ENCODE results near the gene TMEM72.

GRCh38 chr10:44960088-44960460 lies 48.9 kb downstream of the TMEM72 start:
- TF ChIP-seq, protein P1, sequence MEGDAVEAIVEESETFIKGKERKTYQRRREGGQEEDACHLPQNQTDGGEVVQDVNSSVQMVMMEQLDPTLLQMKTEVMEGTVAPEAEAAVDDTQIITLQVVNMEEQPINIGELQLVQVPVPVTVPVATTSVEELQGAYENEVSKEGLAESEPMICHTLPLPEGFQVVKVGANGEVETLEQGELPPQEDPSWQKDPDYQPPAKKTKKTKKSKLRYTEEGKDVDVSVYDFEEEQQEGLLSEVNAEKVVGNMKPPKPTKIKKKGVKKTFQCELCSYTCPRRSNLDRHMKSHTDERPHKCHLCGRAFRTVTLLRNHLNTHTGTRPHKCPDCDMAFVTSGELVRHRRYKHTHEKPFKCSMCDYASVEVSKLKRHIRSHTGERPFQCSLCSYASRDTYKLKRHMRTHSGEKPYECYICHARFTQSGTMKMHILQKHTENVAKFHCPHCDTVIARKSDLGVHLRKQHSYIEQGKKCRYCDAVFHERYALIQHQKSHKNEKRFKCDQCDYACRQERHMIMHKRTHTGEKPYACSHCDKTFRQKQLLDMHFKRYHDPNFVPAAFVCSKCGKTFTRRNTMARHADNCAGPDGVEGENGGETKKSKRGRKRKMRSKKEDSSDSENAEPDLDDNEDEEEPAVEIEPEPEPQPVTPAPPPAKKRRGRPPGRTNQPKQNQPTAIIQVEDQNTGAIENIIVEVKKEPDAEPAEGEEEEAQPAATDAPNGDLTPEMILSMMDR (IDR thresholded peaks at IDR 0.05; ENCODE audit: poor library complexity, severe bottlenecking): no peak
- TF ChIP-seq EP300 (conservative IDR thresholded peaks at IDR 0.05; ENCODE audit: poor library complexity, severe bottlenecking): no peak

Measured in neural cell (in vitro differentiated cells).